ENCODE results near the gene SPATC1L. TPM values are rescaled to one million over a fixed set of nuclear protein-coding genes. Genes with fewer than 3 reads are reported as not detected.

The SPATC1L gene
- total and polyA plus RNA-seq, 7 experiments from 2014 or later = 3.7 to 17.9 (median 11.4) TPM

- DNase-seq (peak in 2 of 9 donors; percentile 5 to 9), ATAC-seq (no peak)
- Histone ChIP-seq H3K4me1 (ENCODE audit: control insufficient read depth in 2 of 2, insufficient read depth in 2 of 2, low read length in 2 of 2) (no peaks in the 10 kb centered on the region), H3K4me3 (ENCODE audit: low read length) (no peak overlapping the region), H3K36me3 (ENCODE audit: control insufficient read depth in 2 of 3, insufficient read depth in 3 of 3, low read length in 3 of 3) (no peaks in the 10 kb centered on the region), H3K9me3 (ENCODE audit: control insufficient read depth in 2 of 3, low read length in 3 of 3) (no peaks in the 10 kb centered on the region), H3K27me3 (ENCODE audit: control insufficient read depth in 2 of 2, insufficient read depth in 2 of 2, low read length in 2 of 2) (no peaks in the 10 kb centered on the region), H3K27ac (ENCODE audit: low read depth, low read length) (no peak overlapping the region)
- no peaks in the 10 kb centered on the region for H3K27me3 Mint-ChIP-seq
- ChIA-PET POLR2A (no interaction called here), CTCF (no interaction called here)
- intact Hi-C loops (cut with micrococcal nuclease) = no loop called here
- H3K36me3 Mint-ChIP-seq = peaks cover 0 to 4% (median 0%) of the 10 kb centered on the region in 5 donors
- peaks cover 0 to 4% (median 0%) of the 10 kb centered on the region in 7 donors for H3K4me1 Mint-ChIP-seq
- H3K27ac Mint-ChIP-seq = no peak overlapping the region
- H3K9me3 Mint-ChIP-seq = peaks cover 0 to 2% (median 0%) of the 10 kb centered on the region in 11 donors
- no peak overlapping the region for H3K4me3 Mint-ChIP-seq
Measured at GRCh38 chr21:46126309-46127238, 57.7 kb downstream of the SPATC1L start.

GRCh38 chr21:46125846-46126301, 58.4 kb downstream of the SPATC1L start:
- no peaks in the 10 kb centered on the region for H3K9me3 ChIP-seq (ENCODE audit: control insufficient read depth in 2 of 3, low read length in 3 of 3)
- no peak overlapping the region for H3K27ac ChIP-seq (ENCODE audit: low read depth, low read length)
- Mint-ChIP-seq H3K27ac (no peak overlapping the region), H3K36me3 (peaks cover 0 to 4% (median 0%) of the 10 kb centered on the region in 5 donors), H3K27me3 (no peaks in the 10 kb centered on the region), H3K9me3 (peaks cover 0 to 2% (median 0%) of the 10 kb centered on the region in 11 donors), H3K4me3 (no peak overlapping the region), H3K4me1 (peaks cover 0 to 4% (median 0%) of the 10 kb centered on the region in 7 donors)
- no peak for ATAC-seq
- intact Hi-C loops (cut with micrococcal nuclease) = no loop called here
- no peaks in the 10 kb centered on the region for H3K4me1 ChIP-seq (ENCODE audit: control insufficient read depth in 2 of 2, insufficient read depth in 2 of 2, low read length in 2 of 2)
- DNase-seq = peak in 3 of 9 donors; percentile 3 to 12 (median 6)
- no peaks in the 10 kb centered on the region for H3K36me3 ChIP-seq (ENCODE audit: control insufficient read depth in 2 of 3, insufficient read depth in 3 of 3, low read length in 3 of 3)
- H3K4me3 ChIP-seq (ENCODE audit: low read length) = no peak overlapping the region
- CTCF ChIA-PET = no interaction called here
- no peaks in the 10 kb centered on the region for H3K27me3 ChIP-seq (ENCODE audit: control insufficient read depth in 2 of 2, insufficient read depth in 2 of 2, low read length in 2 of 2)
- POLR2A ChIA-PET = no interaction called here

- intact Hi-C loops (cut with micrococcal nuclease) = no loop called here
- Mint-ChIP-seq H3K9me3 (peaks cover 0 to 2% (median 0%) of the 10 kb centered on the region in 11 donors), H3K4me3 (no peak overlapping the region), H3K27me3 (no peaks in the 10 kb centered on the region), H3K36me3 (peaks cover 0 to 4% (median 0%) of the 10 kb centered on the region in 5 donors), H3K27ac (no peak overlapping the region), H3K4me1 (peaks cover 0 to 4% (median 0%) of the 10 kb centered on the region in 7 donors)
- peak in 3 of 9 donors; percentile 5 to 17 (median 5) for DNase-seq
- no peak for ATAC-seq
- Histone ChIP-seq H3K27ac (ENCODE audit: low read depth, low read length) (no peak overlapping the region), H3K9me3 (ENCODE audit: control insufficient read depth in 2 of 3, low read length in 3 of 3) (no peaks in the 10 kb centered on the region), H3K4me1 (ENCODE audit: control insufficient read depth in 2 of 2, insufficient read depth in 2 of 2, low read length in 2 of 2) (no peaks in the 10 kb centered on the region), H3K4me3 (ENCODE audit: low read length) (no peak overlapping the region), H3K36me3 (ENCODE audit: control insufficient read depth in 2 of 3, insufficient read depth in 3 of 3, low read length in 3 of 3) (no peaks in the 10 kb centered on the region), H3K27me3 (ENCODE audit: control insufficient read depth in 2 of 2, insufficient read depth in 2 of 2, low read length in 2 of 2) (no peaks in the 10 kb centered on the region)
- CTCF ChIA-PET = no interaction called here
- POLR2A ChIA-PET = no interaction called here
Measured at GRCh38 chr21:46124926-46125845, 59.1 kb downstream of the SPATC1L start.

GRCh38 chr21:46124083-46124925, 60.0 kb downstream of the SPATC1L start:
- Histone ChIP-seq H3K36me3 (ENCODE audit: control insufficient read depth in 2 of 3, insufficient read depth in 3 of 3, low read length in 3 of 3) (no peaks in the 10 kb centered on the region), H3K27me3 (ENCODE audit: control insufficient read depth in 2 of 2, insufficient read depth in 2 of 2, low read length in 2 of 2) (no peaks in the 10 kb centered on the region), H3K27ac (ENCODE audit: low read depth, low read length) (no peak overlapping the region), H3K4me1 (ENCODE audit: control insufficient read depth in 2 of 2, insufficient read depth in 2 of 2, low read length in 2 of 2) (no peaks in the 10 kb centered on the region), H3K9me3 (ENCODE audit: control insufficient read depth in 2 of 3, low read length in 3 of 3) (no peaks in the 10 kb centered on the region), H3K4me3 (ENCODE audit: low read length) (no peak overlapping the region)
- intact Hi-C loops (cut with micrococcal nuclease) = no loop called here
- no peaks in the 10 kb centered on the region for H3K27me3 Mint-ChIP-seq
- H3K4me1 Mint-ChIP-seq = peaks cover 0 to 4% (median 0%) of the 10 kb centered on the region in 7 donors
- no peak for ATAC-seq
- CTCF ChIA-PET = no interaction called here
- peak in 3 of 9 donors; percentile 3 to 7 (median 4) for DNase-seq
- POLR2A ChIA-PET = interaction anchor here (0.5 kb wide), 1 partner anchor 872 kb away, joined by 3 read pairs; no protein-coding TSS in a partner anchor
- no peak overlapping the region for H3K27ac Mint-ChIP-seq
- no peak overlapping the region for H3K4me3 Mint-ChIP-seq
- peaks cover 0 to 4% (median 0%) of the 10 kb centered on the region in 5 donors for H3K36me3 Mint-ChIP-seq
- peaks cover 0 to 2% (median 0%) of the 10 kb centered on the region in 11 donors for H3K9me3 Mint-ChIP-seq

- Histone ChIP-seq H3K27ac (ENCODE audit: low read depth, low read length) (no peak overlapping the region), H3K4me1 (ENCODE audit: control insufficient read depth in 2 of 2, insufficient read depth in 2 of 2, low read length in 2 of 2) (no peaks in the 10 kb centered on the region), H3K4me3 (ENCODE audit: low read length) (no peak overlapping the region), H3K36me3 (ENCODE audit: control insufficient read depth in 2 of 3, insufficient read depth in 3 of 3, low read length in 3 of 3) (no peaks in the 10 kb centered on the region), H3K27me3 (ENCODE audit: control insufficient read depth in 2 of 2, insufficient read depth in 2 of 2, low read length in 2 of 2) (no peaks in the 10 kb centered on the region), H3K9me3 (ENCODE audit: control insufficient read depth in 2 of 3, low read length in 3 of 3) (no peaks in the 10 kb centered on the region)
- peaks cover 0 to 2% (median 0%) of the 10 kb centered on the region in 7 donors for H3K4me1 Mint-ChIP-seq
- H3K4me3 Mint-ChIP-seq = no peak overlapping the region
- ATAC-seq (no peak), DNase-seq (peak in 3 of 9 donors; percentile 1 to 18 (median 3))
- no peaks in the 10 kb centered on the region for H3K27me3 Mint-ChIP-seq
- peaks cover 0 to 2% (median 0%) of the 10 kb centered on the region in 11 donors for H3K9me3 Mint-ChIP-seq
- intact Hi-C loops (cut with micrococcal nuclease) = no loop called here
- H3K36me3 Mint-ChIP-seq = peaks cover 0 to 4% (median 0%) of the 10 kb centered on the region in 5 donors
- peak overlapping the region in 1 of 9 donors; percentile 8 for H3K27ac Mint-ChIP-seq
- ChIA-PET POLR2A (no interaction called here), CTCF (no interaction called here)
Measured at GRCh38 chr21:46122758-46123683, 61.2 kb downstream of the SPATC1L start.
